Karpas-422 (cell line): ENCODE data around the gene RAD23B. TPM values are rescaled to one million over a fixed set of nuclear protein-coding genes. Genes with fewer than 3 reads are reported as not detected.

Source experiments
- DNase-seq: peaks from one replicate; pipeline ENCODE4 v3.0.0-alpha.2; 2015
- H2AFZ ChIP-seq: fragments of 200-600 bp; sonication (generic); 2 replicates; pipeline ENCODE4 v1.6.1; 2014; ENCODE audit warnings: antibody characterized with exemption, low read length, mixed read lengths
- H3K27ac ChIP-seq: fragments of 200-600 bp; sonication (generic); 2 replicates; pipeline ENCODE4 v1.5.1; 2014; ENCODE audit warnings: mild to moderate bottlenecking, low read length, moderate library complexity
- H3K27me3 ChIP-seq: fragments of 200-600 bp; sonication (generic); 2 replicates; pipeline ENCODE4 v1.6.1; 2014; ENCODE audit warnings: low read length, mixed read lengths
- H3K36me3 ChIP-seq: fragments of 200-600 bp; sonication (generic); 2 replicates; pipeline ENCODE4 v1.6.1; 2014; ENCODE audit warnings: low read length, mixed read lengths; ENCODE audit not compliant: insufficient read depth
- H3K4me1 ChIP-seq: fragments of 200-600 bp; sonication (generic); 2 replicates; pipeline ENCODE4 v1.6.1; 2014; ENCODE audit warnings: mild to moderate bottlenecking, low read length, mixed read lengths
- H3K4me2 ChIP-seq: fragments of 200-600 bp; sonication (generic); 2 replicates; pipeline ENCODE4 v1.6.1; 2014; ENCODE audit warnings: low read length, low read depth, mild to moderate bottlenecking; ENCODE audit not compliant: poor library complexity, severe bottlenecking
- H3K4me3 ChIP-seq: fragments of 200-600 bp; sonication (generic); 2 replicates; pipeline ENCODE4 v1.5.1; 2014; ENCODE audit warnings: mild to moderate bottlenecking, antibody characterized with exemption, low read length, mixed read lengths
- H3K79me2 ChIP-seq: fragments of 200-600 bp; sonication (generic); 2 replicates; pipeline ENCODE4 v1.6.1; 2014; ENCODE audit warnings: mild to moderate bottlenecking, low read length, mixed read lengths
- H3K9ac ChIP-seq: fragments of 200-600 bp; sonication (generic); 2 replicates; pipeline ENCODE4 v1.6.0; 2014; ENCODE audit warnings: low read length
- H3K9me2 ChIP-seq: fragments of 200-600 bp; sonication (generic), shearing (Covaris generic); replicated peaks from 2 replicates; pipeline ENCODE4 v1.6.0; 2014; ENCODE audit warnings: mild to moderate bottlenecking, low read length, moderate library complexity; ENCODE audit not compliant: insufficient read depth
- H3K9me3 ChIP-seq: fragments of 300-700, 200-600 bp; sonication (generic); 2 replicates; pipeline ENCODE4 v1.6.1; 2014; ENCODE audit warnings: low read length, mixed read lengths
- H4K20me1 ChIP-seq: fragments of 200-600 bp; sonication (generic); 2 replicates; pipeline ENCODE4 v1.6.1; 2014; ENCODE audit warnings: mild to moderate bottlenecking, antibody characterized with exemption, low read length, low read depth; ENCODE audit not compliant: insufficient read depth
- total RNA-seq: library from RNA; depleted of rRNA; stranded (reverse); fragments of >200 nt; shearing (Covaris generic); gene quantifications from 2 replicates; pipeline ENCODE4 v1.2.3, GENCODE V29; 2014; ENCODE audit warnings: low replicate concordance

The RAD23B gene
- total RNA-seq, 1 experiment from 2014 or later = 60.2 TPM

DNA sequence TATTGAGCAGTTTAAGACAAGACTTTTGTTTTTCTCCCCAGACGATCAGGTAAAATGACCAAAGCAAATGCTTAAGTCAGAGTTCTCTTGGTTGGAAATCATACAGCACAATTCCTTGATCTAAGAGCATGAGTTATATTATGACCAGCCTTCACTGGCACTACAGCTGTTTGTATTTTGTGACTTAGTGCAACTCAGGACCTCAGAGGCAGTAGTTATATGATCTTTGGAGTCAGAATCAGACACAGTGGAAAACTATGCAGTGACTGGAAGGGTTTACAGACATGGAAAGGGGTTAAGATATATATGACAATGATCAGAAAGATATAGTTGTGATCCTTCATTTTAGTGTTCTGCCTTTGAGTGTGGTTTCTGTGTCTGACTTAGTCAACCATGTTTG lies 24.3 kb downstream of the RAD23B start:
- H4K20me1 ChIP-seq = peaks cover 28% of the 10 kb centered on the region
- no peaks in the 10 kb centered on the region for H3K27me3 ChIP-seq
- H3K79me2 ChIP-seq = peaks cover 96% of the 10 kb centered on the region
- no peak overlapping the region for H3K4me3 ChIP-seq
- no peak overlapping the region for H3K4me2 ChIP-seq
- H2AFZ ChIP-seq = no peak overlapping the region
- no peak overlapping the region for H3K27ac ChIP-seq
- H3K9me2 ChIP-seq = no peaks in the 10 kb centered on the region
- H3K9me3 ChIP-seq = no peaks in the 10 kb centered on the region
- H3K36me3 ChIP-seq = peaks cover 75% of the 10 kb centered on the region
- DNase-seq = no peak
- H3K9ac ChIP-seq = no peak overlapping the region
- peaks cover 23% of the 10 kb centered on the region for H3K4me1 ChIP-seq

GRCh38 chr9:107308461-107308860 lies 25.4 kb downstream of the RAD23B start:
- DNase-seq = no peak
- Histone ChIP-seq H3K4me2 (no peak overlapping the region), H3K4me3 (no peak overlapping the region), H3K9me3 (no peaks in the 10 kb centered on the region), H3K36me3 (peaks cover 80% of the 10 kb centered on the region), H3K27me3 (no peaks in the 10 kb centered on the region), H2AFZ (no peak overlapping the region), H3K9ac (no peak overlapping the region), H4K20me1 (peaks cover 28% of the 10 kb centered on the region), H3K79me2 (peaks cover 96% of the 10 kb centered on the region), H3K4me1 (peaks cover 23% of the 10 kb centered on the region), H3K27ac (no peak overlapping the region), H3K9me2 (no peaks in the 10 kb centered on the region)

DNA sequence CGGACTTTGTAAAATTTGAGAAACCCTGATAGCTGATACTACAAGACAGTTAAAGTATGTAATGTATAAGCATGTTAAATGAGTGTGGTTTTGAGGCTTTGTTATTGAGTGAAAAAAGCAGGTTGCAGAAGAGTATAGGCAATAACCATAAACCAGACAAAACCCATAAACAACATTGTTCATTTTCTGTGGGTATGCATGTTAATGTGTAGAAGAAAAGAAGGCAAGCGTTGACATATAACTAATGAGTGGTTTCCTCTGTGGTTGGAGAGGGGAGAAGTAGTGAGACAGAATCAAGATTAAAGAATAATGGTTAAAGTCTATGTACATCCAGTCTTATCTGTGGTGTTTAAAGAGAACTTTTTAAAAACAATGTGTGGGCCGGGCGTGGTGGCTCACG lies 26.2 kb downstream of the RAD23B start:
- Histone ChIP-seq H3K4me2 (no peak overlapping the region), H3K4me1 (peaks cover 23% of the 10 kb centered on the region), H3K27ac (no peak overlapping the region), H3K4me3 (no peak overlapping the region), H3K9me2 (no peaks in the 10 kb centered on the region), H3K79me2 (peaks cover 96% of the 10 kb centered on the region), H3K9ac (no peak overlapping the region), H4K20me1 (peaks cover 26% of the 10 kb centered on the region), H3K9me3 (no peaks in the 10 kb centered on the region), H3K36me3 (peaks cover 81% of the 10 kb centered on the region), H3K27me3 (no peaks in the 10 kb centered on the region), H2AFZ (no peak overlapping the region)
- DNase-seq = no peak

DNA sequence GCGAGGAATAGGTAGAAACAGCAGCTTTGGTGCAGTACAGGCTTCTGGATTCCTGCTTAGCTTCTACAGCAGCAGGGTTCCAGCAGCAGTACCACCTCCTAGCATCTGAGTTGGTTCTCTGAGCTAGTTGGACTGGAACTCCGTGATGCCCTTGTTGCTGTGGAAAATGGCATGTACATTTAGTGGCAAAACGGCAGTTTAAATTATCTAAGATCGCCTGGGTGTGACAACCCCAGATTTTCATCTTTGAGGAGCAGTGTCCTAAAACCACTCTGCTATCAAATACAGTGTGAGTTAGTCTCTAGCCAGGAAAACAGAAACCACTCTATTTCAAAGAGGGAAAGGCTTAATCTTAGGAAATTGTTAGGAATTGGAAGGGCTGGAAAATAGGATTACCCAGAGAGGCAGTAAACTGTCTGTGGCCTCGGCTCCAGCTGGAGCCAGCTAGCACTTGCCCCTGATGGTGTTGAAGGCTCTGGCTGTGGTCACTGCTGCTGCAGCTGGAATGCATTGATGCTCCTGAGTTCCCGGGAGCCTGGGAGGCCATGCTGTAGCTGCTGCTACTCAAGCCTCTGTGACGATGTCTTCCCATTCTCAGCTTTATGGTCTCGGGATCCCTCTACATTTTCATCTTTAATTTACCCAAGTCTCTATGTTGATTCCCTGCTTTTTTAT lies 29.4 kb downstream of the RAD23B start:
- Histone ChIP-seq H3K9me3 (no peaks in the 10 kb centered on the region), H3K9ac (no peak overlapping the region), H2AFZ (no peak overlapping the region), H3K4me1 (peaks cover 23% of the 10 kb centered on the region), H3K27me3 (no peaks in the 10 kb centered on the region), H3K79me2 (peaks cover 97% of the 10 kb centered on the region), H3K27ac (no peak overlapping the region), H3K4me2 (no peak overlapping the region), H3K9me2 (no peaks in the 10 kb centered on the region), H4K20me1 (peaks cover 12% of the 10 kb centered on the region), H3K36me3 (peaks cover 78% of the 10 kb centered on the region), H3K4me3 (no peak overlapping the region)
- no peak for DNase-seq

DNA sequence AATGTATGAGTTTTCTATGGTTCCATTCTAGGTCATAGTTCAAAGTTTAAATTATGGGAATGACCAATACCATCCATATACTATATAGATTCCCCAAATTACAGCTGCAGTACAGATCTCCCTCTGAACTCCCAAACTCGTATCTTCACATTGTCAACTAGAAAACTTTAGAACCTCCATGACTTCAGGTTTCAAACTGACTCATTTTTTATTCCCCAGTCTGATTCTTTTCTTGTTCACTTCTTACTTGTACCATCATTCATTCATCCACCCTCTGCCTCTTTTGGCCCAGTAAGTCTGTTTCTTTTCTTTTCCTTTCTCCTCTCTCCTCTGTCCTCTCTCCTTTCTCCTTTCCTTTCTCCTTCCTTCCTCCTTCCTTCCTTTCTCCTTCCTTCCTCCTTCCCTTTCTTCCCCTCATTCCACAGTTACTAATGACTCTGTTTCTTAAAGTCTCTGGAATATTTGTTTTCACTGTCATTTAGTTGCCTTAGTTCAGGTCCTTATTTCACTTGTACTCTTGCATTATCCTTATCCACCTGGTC lies 30.5 kb downstream of the RAD23B start:
- H3K27me3 ChIP-seq = no peaks in the 10 kb centered on the region
- H3K79me2 ChIP-seq = peaks cover 98% of the 10 kb centered on the region
- no peak overlapping the region for H3K4me3 ChIP-seq
- H3K36me3 ChIP-seq = peaks cover 77% of the 10 kb centered on the region
- no peak overlapping the region for H3K4me2 ChIP-seq
- H3K9me2 ChIP-seq = no peaks in the 10 kb centered on the region
- no peak overlapping the region for H3K9ac ChIP-seq
- H3K4me1 ChIP-seq = peaks cover 21% of the 10 kb centered on the region
- no peak for DNase-seq
- H4K20me1 ChIP-seq = peaks cover 10% of the 10 kb centered on the region
- H3K9me3 ChIP-seq = no peaks in the 10 kb centered on the region
- no peak overlapping the region for H2AFZ ChIP-seq
- no peak overlapping the region for H3K27ac ChIP-seq

GRCh38 chr9:107314763-107315162 lies 31.7 kb downstream of the RAD23B start:
- Histone ChIP-seq H3K4me2 (no peak overlapping the region), H3K4me3 (no peak overlapping the region), H3K9ac (no peak overlapping the region), H2AFZ (no peak overlapping the region), H4K20me1 (peaks cover 9% of the 10 kb centered on the region), H3K4me1 (peaks cover 14% of the 10 kb centered on the region), H3K9me3 (no peaks in the 10 kb centered on the region), H3K79me2 (peaks cover 98% of the 10 kb centered on the region), H3K36me3 (peaks cover 79% of the 10 kb centered on the region), H3K27me3 (no peaks in the 10 kb centered on the region), H3K9me2 (no peaks in the 10 kb centered on the region), H3K27ac (no peak overlapping the region)
- DNase-seq = no peak

GRCh38 chr9:107316795-107317661 lies 33.9 kb downstream of the RAD23B start:
- Histone ChIP-seq H3K9ac (no peak overlapping the region), H3K27me3 (no peaks in the 10 kb centered on the region), H3K9me2 (no peaks in the 10 kb centered on the region), H3K79me2 (peaks cover 98% of the 10 kb centered on the region), H3K9me3 (no peaks in the 10 kb centered on the region), H3K36me3 (peaks cover 83% of the 10 kb centered on the region), H4K20me1 (peaks cover 10% of the 10 kb centered on the region), H3K4me3 (no peak overlapping the region), H3K27ac (no peak overlapping the region), H3K4me1 (no peaks in the 10 kb centered on the region), H2AFZ (no peak overlapping the region), H3K4me2 (no peak overlapping the region)
- no peak for DNase-seq

DNA sequence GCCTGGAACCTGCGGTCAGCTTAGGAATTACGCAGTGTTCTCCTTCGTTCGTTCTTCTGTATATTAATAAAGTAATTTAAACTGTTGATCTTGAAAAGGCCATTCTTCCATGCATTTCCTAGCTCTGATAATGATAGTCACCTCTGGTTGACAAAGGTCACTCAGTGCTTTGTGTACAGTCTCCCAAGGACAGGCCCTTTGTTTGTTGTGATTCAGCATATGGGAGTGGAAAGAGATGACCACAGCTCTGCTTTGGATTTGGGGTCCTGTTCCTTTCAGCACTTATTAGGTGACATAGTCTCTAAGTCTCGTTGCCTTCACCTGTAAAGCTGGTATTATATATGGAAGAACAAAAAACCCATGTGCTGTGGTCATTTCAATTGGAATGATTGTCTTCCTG lies 39.6 kb downstream of the RAD23B start:
- Histone ChIP-seq H3K79me2 (peaks cover 94% of the 10 kb centered on the region), H3K4me1 (peaks cover 10% of the 10 kb centered on the region), H4K20me1 (peaks cover 5% of the 10 kb centered on the region), H3K36me3 (peaks cover 88% of the 10 kb centered on the region), H2AFZ (no peak overlapping the region), H3K27me3 (no peaks in the 10 kb centered on the region), H3K27ac (no peak overlapping the region), H3K4me3 (no peak overlapping the region), H3K9me3 (no peaks in the 10 kb centered on the region), H3K9me2 (no peaks in the 10 kb centered on the region), H3K4me2 (no peak overlapping the region), H3K9ac (no peak overlapping the region)
- no peak for DNase-seq
